Natural killer cell (primary cell): ENCODE results near the gene UMOD. TPM values are rescaled to one million over a fixed set of nuclear protein-coding genes. Genes with fewer than 3 reads are reported as not detected.

Experiments
- ATAC-seq, 3 donors: fragments of 150-1000 bp in 2 of 3; fragments of 200-7000 bp in 1 of 3; cut with Tn5 transposase; 1 replicate in 1 of 3; 2 replicates in 2 of 3; pipeline ENCODE4 v1.10.0; 2021; ENCODE audit warnings: mild to moderate bottlenecking in 2 of 3, moderate library complexity in 2 of 3
- DNase-seq, 2 donors: peaks; one replicate each; pipeline versions ENCODE4 v3.0.0 to v3.0.0-alpha.2; 2013 to 2021; ENCODE audit warnings: mixed read lengths in 1 of 2
- H3K27ac ChIP-seq: one replicate; pipeline ENCODE4 v1.5.1; 2013; ENCODE audit warnings: mild to moderate bottlenecking, low read length
- H3K27me3 ChIP-seq: one replicate; pipeline ENCODE4 v1.6.1; 2013; ENCODE audit warnings: low read length; ENCODE audit not compliant: control insufficient read depth, insufficient read depth
- H3K36me3 ChIP-seq: one replicate; pipeline ENCODE4 v1.6.1; 2013; ENCODE audit warnings: low read length; ENCODE audit not compliant: control insufficient read depth, insufficient read depth
- H3K4me1 ChIP-seq: one replicate; pipeline ENCODE4 v1.6.1; 2013; ENCODE audit warnings: low read length; ENCODE audit not compliant: control insufficient read depth, insufficient read depth
- H3K4me3 ChIP-seq: one replicate; pipeline ENCODE4 v1.5.1; 2013; ENCODE audit warnings: low read length
- H3K9me3 ChIP-seq: one replicate; pipeline ENCODE4 v1.6.1; 2013; ENCODE audit warnings: low read length; ENCODE audit not compliant: control insufficient read depth, insufficient read depth
- H3K27ac Mint-ChIP-seq, 2 donors: one replicate each; pipeline ENCODE4 v1.8.0; 2022; ENCODE audit warnings: mild to moderate bottlenecking in 2 of 2, mixed read lengths in 2 of 2, moderate library complexity in 1 of 2
- H3K27me3 Mint-ChIP-seq, 2 donors: one replicate each; pipeline ENCODE4 v1.8.0; 2022; ENCODE audit warnings: low read depth in 2 of 2, mixed read lengths in 2 of 2
- H3K36me3 Mint-ChIP-seq: one replicate; pipeline ENCODE4 v1.8.0; 2022; ENCODE audit warnings: mixed read lengths
- H3K4me1 Mint-ChIP-seq, 2 donors: one replicate each; pipeline ENCODE4 v1.8.0; 2022; ENCODE audit warnings: mixed read lengths in 2 of 2
- H3K4me3 Mint-ChIP-seq: one replicate; pipeline ENCODE4 v1.8.0; 2022; ENCODE audit warnings: mild to moderate bottlenecking, moderate library complexity, mixed read lengths
- H3K9me3 Mint-ChIP-seq, 2 donors: one replicate each; pipeline ENCODE4 v1.8.0; 2022; ENCODE audit warnings: mixed read lengths in 2 of 2
- WGBS: methylation state at CpG from one replicate; pipeline ENCODE4 v1.1.7; 2013; ENCODE audit warnings: missing lambda C conversion rate; ENCODE audit not compliant: insufficient coverage; 5-methylcytosine and 5-hydroxymethylcytosine counted together
- intact Hi-C: fragments of 100-400 bp; cut with micrococcal nuclease; formaldehyde crosslinking; loops from one replicate; pipeline ENCODE4 v1.14.2; 2022
- total RNA-seq, 4 donors: library from RNA; stranded (reverse); fragments of 120-200 nt in 1 of 4; gene quantifications; one replicate each; pipeline versions ENCODE4 v1.2.3 to v1.2.4, GENCODE V29; 2013 to 2022
- TF ChIP-seq, protein P1 (sequence below): fragments of 200-600 bp; IDR thresholded peaks from one replicate; pipeline ENCODE4 v1.8.0; 2022; ENCODE audit warnings: antibody characterized with exemption

UMOD gene
- total RNA-seq, 3 donors from 2014 or later (not counting 1 experiment from before 2014, with no cell fraction given) = not detected

DNA sequence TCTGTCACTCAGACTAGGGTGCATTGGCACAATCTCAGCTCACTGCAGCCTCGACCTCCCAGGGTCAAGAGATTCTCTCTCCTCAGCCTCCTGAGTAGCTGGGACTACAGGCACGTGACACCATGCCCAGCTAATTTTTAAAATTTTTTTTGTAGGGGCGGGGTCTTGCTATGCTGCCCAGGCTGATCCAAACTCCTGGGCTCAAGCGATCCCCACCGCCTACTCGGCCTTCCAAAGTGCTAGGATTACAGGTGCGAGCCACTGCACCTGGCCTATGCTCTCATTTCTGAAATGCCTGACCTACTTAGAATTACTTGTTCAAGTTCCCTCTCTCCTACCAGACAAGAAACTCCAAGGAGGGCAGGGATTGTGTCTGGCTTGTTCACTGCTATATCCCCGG is 20.1 kb downstream of the UMOD start:
- no peak overlapping the region for H3K27ac ChIP-seq
- Mint-ChIP-seq H3K36me3 (no peaks in the 10 kb centered on the region), H3K4me1 (no peaks in the 10 kb centered on the region), H3K4me3 (no peak overlapping the region), H3K9me3 (no peaks in the 10 kb centered on the region), H3K27ac (no peak overlapping the region), H3K27me3 (no peaks in the 10 kb centered on the region)
- no peaks in the 10 kb centered on the region for H3K27me3 ChIP-seq
- intact Hi-C loops = no loop called here
- H3K4me1 ChIP-seq = no peaks in the 10 kb centered on the region
- no peak overlapping the region for H3K4me3 ChIP-seq
- H3K9me3 ChIP-seq = no peaks in the 10 kb centered on the region
- 89% methylated on average over 7 of the region's 8 CpGs for WGBS
- no peaks in the 10 kb centered on the region for H3K36me3 ChIP-seq
- TF ChIP-seq, protein P1, sequence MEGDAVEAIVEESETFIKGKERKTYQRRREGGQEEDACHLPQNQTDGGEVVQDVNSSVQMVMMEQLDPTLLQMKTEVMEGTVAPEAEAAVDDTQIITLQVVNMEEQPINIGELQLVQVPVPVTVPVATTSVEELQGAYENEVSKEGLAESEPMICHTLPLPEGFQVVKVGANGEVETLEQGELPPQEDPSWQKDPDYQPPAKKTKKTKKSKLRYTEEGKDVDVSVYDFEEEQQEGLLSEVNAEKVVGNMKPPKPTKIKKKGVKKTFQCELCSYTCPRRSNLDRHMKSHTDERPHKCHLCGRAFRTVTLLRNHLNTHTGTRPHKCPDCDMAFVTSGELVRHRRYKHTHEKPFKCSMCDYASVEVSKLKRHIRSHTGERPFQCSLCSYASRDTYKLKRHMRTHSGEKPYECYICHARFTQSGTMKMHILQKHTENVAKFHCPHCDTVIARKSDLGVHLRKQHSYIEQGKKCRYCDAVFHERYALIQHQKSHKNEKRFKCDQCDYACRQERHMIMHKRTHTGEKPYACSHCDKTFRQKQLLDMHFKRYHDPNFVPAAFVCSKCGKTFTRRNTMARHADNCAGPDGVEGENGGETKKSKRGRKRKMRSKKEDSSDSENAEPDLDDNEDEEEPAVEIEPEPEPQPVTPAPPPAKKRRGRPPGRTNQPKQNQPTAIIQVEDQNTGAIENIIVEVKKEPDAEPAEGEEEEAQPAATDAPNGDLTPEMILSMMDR = no peak
- ATAC-seq (no peak), DNase-seq (no peak)

DNA sequence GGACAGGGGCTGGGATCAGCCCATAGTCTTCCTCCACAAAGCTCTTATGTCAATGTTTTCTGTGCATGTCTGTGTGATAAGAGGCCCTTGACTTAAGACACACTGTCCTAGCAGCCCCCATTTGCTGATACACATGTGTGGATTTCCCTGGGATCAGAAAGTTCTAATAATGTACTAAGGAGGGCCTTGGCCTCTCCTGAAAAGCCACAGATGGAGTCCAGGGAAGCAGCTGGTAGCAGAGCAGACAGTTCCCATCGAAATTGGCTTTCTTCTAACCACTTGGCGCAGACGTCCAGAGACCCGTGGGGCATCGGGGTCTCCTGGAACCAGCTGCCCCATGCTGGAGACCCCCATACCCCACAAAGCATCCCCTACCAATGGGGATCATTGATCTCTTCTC is 20.9 kb downstream of the UMOD start:
- Mint-ChIP-seq H3K27me3 (no peaks in the 10 kb centered on the region), H3K9me3 (no peaks in the 10 kb centered on the region), H3K4me1 (no peaks in the 10 kb centered on the region), H3K27ac (no peak overlapping the region), H3K4me3 (no peak overlapping the region), H3K36me3 (no peaks in the 10 kb centered on the region)
- Histone ChIP-seq H3K27ac (no peak overlapping the region), H3K36me3 (no peaks in the 10 kb centered on the region), H3K4me1 (no peaks in the 10 kb centered on the region), H3K27me3 (no peaks in the 10 kb centered on the region), H3K9me3 (no peaks in the 10 kb centered on the region), H3K4me3 (no peak overlapping the region)
- no peak for DNase-seq
- 76% methylated on average over 5 of the region's 5 CpGs for WGBS
- ATAC-seq = no peak
- TF ChIP-seq, protein P1 = no peak
- intact Hi-C loops = no loop called here

DNA sequence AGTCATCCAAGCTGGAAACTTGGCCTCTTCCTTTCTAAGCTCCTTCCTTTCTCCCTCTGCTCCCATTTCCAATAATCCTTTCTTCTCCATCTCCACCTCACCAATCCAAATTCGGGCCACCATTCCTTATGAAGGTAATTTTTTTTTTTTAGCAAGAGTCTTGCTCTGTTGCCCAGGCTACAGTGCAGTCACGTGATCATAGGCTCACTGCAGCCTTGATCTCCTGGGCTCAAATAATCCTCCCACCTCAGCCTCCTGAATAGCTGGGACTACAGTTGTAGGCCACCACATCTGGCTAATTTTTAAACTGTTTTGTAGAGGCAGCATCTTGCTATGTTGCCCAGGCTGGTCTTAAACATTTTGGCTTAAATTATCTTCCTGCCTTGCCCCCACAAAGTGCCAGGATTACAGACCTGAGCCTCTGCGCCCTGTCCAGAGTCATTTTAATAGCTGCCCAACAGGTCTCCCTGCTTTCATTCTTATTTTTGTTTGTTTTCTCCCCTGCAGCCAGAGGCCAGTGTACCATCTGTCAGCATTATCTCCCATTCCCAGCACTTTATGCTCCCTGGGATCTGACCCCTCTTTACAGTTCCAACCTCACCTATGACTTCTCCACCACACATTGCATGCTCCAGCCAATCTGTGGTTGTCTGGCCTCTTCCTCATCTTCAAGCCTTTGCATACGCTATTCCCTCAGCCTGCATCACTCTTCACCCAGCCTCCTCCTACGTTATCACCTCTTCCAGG is 22.9 kb downstream of the UMOD start:
- Mint-ChIP-seq H3K4me3 (no peak overlapping the region), H3K27me3 (no peaks in the 10 kb centered on the region), H3K9me3 (no peaks in the 10 kb centered on the region), H3K36me3 (no peaks in the 10 kb centered on the region), H3K4me1 (no peaks in the 10 kb centered on the region), H3K27ac (no peak overlapping the region)
- no peaks in the 10 kb centered on the region for H3K4me1 ChIP-seq
- H3K27ac ChIP-seq = no peak overlapping the region
- intact Hi-C loops = no loop called here
- TF ChIP-seq, protein P1 = no peak
- no peak overlapping the region for H3K4me3 ChIP-seq
- DNase-seq (no peak), ATAC-seq (no peak)
- no peaks in the 10 kb centered on the region for H3K27me3 ChIP-seq
- no peaks in the 10 kb centered on the region for H3K9me3 ChIP-seq
- WGBS = 70% methylated on average over 5 of the region's 5 CpGs
- H3K36me3 ChIP-seq = no peaks in the 10 kb centered on the region
